ENCODE results near the gene ZNF385B.

The ZNF385B gene

GRCh38 chr2:179432751-179433150 is 428.7 kb downstream of the ZNF385B start:
- no peak for DNase-seq

GRCh38 chr2:179429597-179429996 is 431.8 kb downstream of the ZNF385B start:
- no peak for DNase-seq

- no peak for DNase-seq
Observed at GRCh38 chr2:179429060-179429471, 432.3 kb downstream of the ZNF385B start.

- DNase-seq: no peak
Observed at GRCh38 chr2:179428649-179429048, 432.8 kb downstream of the ZNF385B start.

DNA sequence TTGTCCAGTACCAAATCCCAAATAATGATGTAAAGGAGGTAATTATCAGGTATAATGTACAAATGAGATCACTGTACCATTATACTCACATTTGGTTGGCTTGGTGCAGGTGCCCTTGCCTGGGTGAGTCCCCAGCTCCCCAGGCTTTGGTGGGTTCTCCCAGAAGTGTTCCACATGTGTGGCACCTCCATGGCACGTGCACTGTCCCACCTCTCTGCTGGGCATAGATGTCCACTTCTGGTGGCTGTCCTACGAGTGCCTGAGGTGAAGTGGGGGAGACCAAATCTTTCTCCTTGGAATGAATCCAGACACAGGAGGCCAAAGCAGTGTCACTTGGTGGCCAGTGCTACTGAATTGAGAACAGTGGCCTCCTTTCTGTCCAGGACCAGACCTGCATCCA is 434.3 kb downstream of the ZNF385B start:
- no peak for DNase-seq

DNA sequence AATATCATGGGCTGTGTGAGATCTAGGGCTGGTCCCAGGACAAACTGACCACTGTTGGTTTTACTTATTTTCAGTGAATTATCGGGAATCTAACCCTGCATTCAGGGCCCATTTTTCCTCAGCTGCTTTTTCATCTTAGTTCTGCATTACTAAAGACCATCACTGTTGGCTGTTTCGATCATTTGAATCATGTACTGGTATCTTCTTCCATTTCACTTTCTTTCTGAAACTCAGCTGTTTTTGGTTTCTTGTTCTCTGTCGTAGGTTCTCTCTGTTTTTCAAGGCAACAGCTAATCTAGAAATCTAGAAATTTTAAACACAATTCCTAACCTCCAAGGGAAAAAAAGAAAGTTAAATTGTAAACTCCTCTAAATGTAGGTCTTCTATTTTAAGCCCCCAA is 436.8 kb downstream of the ZNF385B start:
- no peak for DNase-seq

- DNase-seq: peak in 2 of 5 donors; percentile 15 to 18
Observed at GRCh38 chr2:179422037-179422643, 439.3 kb downstream of the ZNF385B start.

DNA sequence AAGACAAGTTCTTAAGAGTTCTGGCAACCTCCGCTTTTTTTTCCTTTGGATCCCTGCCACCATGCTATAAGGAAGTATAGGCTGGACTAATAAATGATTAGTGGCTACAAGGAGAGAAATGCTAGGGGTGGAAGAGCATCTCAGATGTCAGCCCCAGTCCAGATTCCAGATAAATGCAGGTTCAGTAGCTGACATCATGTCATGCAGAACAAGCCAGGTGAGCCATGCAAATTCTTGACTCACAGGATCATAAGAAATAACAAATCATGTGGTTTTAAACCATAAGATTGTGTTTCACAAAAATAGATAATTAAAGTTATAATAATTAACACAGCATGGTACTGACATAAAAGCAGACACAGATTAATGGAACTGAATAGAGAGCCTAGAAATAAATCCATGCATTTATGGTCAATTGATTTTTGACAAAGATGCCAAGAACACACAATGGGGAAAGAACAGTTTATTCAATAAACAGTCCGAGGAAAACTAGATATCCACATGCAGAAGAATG is 443.9 kb downstream of the ZNF385B start:
- no peak for DNase-seq

DNA sequence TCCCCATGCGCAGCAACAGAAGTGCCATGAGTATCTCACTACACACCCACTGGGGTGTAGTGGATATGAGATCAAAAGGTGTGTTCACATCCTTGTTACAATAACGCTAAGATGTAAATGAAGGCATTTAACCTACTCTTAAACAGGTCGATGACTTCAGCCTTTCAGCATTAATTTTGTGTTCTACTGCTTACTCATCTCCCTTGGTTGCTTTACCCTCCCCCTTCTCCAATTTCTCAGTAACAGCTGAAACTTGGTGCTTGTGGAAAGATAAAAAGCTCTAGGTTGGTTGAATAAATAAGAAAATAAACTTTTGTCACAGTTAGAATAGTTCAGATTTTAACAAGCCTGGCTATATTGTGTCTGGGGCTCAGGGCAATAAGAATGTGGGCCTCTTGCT is 449.3 kb downstream of the ZNF385B start:
- DNase-seq: no peak

DNA sequence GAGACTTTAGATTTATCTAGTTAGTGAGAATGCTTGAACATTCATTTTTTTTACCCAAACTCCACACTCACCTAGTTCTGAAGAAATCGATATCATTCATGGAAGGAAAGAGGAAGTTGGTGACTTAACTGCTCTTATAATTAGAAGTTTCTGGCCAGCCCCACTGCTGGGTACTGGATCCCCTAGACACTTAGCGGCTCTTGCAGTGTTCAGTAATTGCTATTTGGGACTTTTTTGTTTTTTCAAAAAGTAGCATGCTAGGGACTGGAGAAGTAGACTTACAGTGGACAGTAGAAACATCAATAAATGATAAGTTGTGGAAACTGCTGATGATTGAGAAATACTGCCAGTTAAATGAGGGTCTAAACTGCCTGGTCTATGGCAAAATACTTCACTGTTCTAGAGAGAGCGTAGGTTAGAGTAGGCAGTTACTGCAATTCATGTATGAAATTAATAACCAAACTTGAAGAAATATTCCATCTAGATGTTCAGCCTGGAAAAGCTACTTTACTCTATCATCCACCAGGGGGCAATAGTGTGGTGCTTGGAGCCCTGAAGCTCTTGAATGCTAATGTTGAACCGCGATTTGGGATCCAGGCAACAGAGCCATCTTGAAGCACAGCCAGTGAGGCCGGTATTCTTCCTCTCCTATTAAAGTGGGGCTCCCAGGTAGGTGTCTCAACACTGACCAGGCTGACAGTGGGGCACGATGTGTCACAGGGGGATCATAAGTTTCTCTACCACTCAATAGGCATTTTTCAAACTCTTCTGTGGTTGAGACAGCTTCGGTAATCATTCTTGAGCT is 450.7 kb downstream of the ZNF385B start:
- peak in 1 of 5 donors; percentile 33 for DNase-seq

GRCh38 chr2:179403624-179404023 is 457.8 kb downstream of the ZNF385B start:
- no peak for DNase-seq

GRCh38 chr2:179393481-179393880 is 467.9 kb downstream of the ZNF385B start:
- no peak for DNase-seq

Data from T-helper 1 cell (primary cell).